ENCODE results near the gene ZNF223. TPM values are rescaled to one million over a fixed set of nuclear protein-coding genes. Genes with fewer than 3 reads are reported as not detected.

Gene ZNF223
- 1.7 to 3.4 TPM (median 2.8 TPM) in 5 replicates for total RNA-seq (2022; extraction: Qiagen RNA extraction; ENCODE audit: low read depth)

DNA sequence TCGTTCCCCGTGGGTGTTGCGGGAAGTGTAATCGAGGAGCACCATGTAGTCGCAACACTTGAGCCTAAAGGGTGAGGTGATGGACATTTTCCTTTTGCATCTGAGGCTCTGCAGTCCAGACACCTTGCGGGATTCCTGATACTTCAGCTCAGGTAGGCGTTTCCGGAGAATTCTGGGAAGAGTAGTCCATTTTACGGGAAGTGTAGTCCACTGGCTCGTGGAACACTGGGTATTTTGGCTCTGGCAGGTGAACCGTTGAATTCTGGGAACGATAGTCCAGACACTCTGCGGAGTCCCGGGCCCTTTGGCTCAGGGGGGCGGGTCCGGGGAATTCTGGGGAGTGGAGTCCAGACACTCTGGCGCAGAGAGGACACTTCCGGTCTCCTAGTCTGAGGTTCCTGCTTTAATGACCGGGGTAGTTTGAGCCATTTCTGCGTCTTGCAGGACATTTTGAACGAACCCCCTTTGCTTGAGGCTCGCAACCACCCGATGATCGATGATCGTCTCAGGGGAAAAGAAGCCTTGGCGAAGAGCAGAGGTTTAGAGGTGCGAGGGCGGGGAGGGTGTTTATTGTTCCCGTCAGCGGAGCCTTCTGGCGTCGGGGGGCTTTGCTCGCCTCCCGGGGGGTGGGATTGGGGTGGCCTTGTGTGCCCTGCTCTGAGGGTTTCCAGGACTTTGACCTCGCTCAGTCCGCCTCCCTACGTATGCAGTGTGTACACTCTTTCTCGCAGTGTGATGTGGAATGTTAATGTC is at the start of gene ZNF223:
TSS of gene ZNF223 (plus strand) at position 387 of the 753 bp plus-strand sequence. CDS start 3,141 bp downstream, outside the sequence.

DNA sequence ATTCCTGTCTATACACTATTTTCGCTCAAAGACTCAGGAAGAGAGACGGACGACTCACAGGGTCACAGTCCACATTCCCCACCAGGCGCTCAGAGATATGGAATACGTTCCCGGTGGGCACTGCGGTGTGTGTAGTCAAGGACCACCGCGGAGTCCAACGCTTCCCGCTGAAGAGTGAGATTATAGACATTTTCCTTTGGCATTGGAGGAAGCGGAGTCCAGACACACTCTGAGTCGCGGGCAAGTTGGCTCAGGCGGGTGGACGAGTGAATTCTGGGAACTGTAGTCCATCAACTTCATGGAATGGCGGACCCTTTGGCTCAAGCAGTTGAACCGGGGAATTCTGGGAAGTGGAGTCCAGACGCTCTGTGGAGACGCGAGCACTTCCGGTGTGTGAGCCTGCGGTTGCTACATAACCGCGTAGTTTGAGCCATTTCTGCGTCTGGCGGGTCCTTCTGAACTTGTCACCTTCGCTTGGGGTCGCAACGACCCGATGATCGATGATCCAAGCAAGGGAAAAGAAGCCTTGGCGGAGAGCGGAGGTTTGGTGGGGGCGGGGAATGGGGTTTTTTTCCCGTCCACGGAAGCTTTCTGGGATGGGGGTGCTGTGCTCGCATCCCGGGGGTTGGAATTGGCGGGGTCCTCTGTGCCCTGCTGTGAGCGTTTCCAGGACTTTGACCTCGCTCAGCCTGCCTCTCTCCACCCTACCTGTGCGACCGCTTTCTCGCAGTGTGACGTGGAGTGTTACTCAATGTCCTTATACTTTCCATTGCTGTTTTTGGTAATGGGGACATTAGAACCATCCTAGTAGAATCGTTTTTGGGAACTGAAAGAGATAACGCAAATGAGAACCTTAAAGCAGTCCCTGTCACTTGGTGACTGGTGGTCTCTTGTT is 49.0 kb upstream of the ZNF223 start, which contains the start of gene ZNF230:
TSS of gene ZNF230 (plus strand) at position 392 of the 895 bp plus-strand sequence. CDS start 4,122 bp downstream, outside the sequence.

DNA sequence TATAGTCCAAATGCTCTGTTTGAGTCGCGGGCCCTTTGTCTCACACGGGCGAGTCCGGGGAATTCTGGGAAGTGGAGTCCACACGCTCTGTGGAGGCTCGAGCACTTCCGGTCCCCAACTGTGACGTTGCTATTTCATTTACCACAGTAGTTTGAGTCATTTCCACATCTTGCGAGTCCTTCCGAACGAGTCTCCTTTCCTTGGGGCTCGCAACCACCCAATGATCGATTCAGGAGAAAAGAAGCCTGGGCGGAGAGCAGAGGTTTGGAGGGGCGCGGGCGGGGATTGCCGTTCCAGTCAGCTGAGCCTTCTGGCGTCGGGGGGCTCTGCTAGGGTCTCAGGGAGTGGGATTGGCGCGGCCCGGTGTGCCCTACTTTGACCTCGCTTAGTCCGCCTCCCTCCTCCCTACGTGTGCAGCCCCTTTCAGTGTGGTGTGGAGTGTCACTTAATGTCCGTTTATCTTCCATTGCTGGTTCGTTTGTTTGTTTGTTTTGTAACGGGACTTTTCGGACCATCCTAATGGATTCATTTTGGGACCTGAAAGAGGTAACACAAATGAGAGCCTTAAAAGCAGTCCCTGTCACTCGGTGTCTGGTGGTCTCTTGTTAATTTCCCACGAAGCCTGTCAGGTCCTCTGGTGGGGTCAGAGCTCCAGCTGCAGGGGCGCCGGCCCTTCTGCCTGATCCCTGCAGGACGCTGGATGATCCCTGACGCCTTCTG is 26.5 kb upstream of the ZNF223 start, which contains the start of gene ZNF222:
TSS of gene ZNF222 (plus strand) at position 163 of the 720 bp plus-strand sequence. CDS start at position 221, 58 bp downstream.

DNA sequence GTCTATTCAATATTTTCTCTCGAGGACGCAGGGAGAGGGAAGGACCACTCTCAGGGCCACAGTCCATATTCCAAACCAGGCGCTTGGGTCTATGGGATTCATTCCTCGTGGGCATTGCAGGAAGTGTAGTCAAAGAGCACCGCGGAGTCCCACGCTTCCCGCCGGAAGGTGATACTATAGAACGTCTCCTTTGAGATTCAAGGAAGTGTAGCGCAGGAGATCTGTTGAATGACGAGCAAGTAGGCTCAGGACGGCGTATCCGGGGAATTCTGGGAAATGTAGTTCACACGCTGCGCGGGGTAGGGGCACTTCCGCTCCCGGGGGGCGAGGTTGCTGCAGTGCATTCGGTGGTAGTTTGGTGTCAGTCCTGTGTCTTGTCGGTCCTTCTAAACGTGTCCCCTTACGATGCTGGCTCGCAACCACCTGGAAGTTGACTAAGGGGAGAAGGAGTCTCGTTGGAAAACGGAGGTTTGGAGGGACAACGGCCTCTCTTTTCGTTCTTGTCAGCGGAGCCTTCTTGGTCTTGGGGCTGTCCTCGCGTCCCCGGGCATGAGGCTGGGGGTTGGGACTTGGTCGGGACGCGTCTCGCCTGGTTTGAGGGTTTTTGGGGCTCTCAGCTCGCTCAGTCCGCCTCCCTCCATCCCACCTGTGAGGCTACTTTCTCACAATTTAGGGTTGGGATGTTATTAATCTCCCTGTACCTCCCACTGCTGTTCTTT is 20.1 kb downstream of the ZNF223 start, which contains the start of gene ZNF284:
TSS of gene ZNF284 (plus strand) at position 336 of the 719 bp plus-strand sequence. CDS start 4,231 bp downstream, outside the sequence.

DNA sequence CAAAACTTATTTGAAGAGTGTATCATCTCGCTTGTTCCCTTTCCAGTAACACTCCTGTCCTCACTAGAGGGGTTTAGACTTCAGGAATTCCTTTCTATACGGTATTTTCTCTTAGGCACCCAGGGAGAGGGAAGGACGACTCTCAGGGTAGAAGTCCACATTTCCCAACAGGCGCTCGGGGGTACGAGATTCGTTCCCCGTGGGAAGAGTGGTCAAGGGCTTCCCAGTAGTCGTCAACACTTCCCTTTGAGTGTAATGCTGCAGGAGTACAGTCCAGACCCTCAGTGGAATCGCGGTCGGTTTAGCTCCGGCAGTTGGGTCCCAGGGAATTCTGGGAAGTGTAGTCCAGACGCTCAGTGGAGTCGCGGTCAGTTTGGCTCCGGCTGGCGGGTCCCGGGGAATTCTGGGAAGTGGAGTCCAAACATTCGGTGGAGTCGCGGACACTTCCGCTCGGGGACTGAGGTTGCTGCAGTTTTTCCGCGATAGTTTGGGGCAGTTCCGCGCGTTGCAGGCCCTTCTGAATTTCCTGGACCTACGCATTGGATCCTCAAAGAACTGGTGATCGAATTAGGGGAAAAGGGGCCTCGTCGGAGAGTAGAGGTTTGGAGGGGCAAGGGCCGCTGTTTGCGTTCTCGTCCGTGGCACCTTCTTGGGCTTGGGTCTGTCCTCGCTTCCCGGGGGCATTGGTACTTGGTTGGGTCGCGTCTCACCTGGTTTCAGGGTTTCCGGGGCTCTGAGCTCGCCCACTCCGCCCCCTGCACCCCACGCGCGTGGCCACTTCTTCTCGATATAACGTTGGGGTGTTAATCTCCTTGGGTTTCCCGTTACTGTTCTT is 42.3 kb downstream of the ZNF223 start, which contains the start of gene ZNF224:
TSS of gene ZNF224 (plus strand) at position 431 of the 835 bp plus-strand sequence. CDS start 3,513 bp downstream, outside the sequence.

DNA sequence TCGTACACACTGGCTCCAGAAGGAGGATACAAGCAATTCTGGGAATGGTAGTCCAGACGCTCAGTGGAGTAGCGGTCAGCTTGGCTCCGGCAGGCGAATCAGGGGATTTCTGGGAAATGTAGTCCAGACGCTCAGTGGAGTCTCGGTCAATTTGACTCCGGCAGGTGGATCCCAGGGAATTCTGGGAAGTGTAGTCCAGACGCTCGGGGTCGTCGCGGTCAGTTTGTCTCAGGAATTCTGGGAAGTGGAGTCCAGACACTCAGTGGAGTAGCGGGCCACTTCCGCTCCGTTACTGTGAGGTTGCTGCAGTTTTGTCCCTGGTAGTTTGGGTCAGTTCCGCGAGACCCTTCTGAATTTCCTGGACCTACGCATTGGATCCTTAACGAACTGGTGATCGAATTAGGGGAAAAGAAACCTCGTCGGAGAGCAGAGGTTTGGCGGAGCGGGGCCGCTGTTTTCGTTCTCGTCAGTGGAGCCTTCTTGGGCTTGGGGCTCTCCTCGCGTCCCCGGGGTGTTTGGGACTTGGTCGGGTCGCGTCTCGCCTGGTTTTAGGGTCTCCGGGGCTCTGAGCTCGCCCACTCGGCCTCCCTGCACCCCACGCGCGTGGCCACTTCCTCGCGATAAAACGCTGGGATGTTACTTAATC is 61.4 kb downstream of the ZNF223 start, which contains the start of gene ZNF225:
TSS of gene ZNF225 (plus strand) at position 262 of the 646 bp plus-strand sequence. CDS start 2,429 bp downstream, outside the sequence.

Other genes with a start within 250 kb of the ZNF223 start
- 0.09 to 0.50 TPM (median 0.38 TPM) in 5 replicates for gene LYPD5, start 249.6 kb upstream of the ZNF223 start, total RNA-seq (2022; extraction: Qiagen RNA extraction; ENCODE audit: low read depth)
- 3.9 to 5.1 TPM (median 5.0 TPM) in 5 replicates for gene ZNF283, start 224.7 kb upstream of the ZNF223 start, total RNA-seq (2022; extraction: Qiagen RNA extraction; ENCODE audit: low read depth)
- gene ZNF404, start 168.1 kb upstream of the ZNF223 start, total RNA-seq (2022; extraction: Qiagen RNA extraction; ENCODE audit: low read depth) = 0.14 to 0.50 TPM (median 0.21 TPM) in 5 replicates
- 9.1 to 12.6 TPM (median 10.9 TPM) in 5 replicates for gene ZNF45, start 116.8 kb upstream of the ZNF223 start, total RNA-seq (2022; extraction: Qiagen RNA extraction; ENCODE audit: low read depth)
- gene ZNF221, start 100.8 kb upstream of the ZNF223 start, total RNA-seq (2022; extraction: Qiagen RNA extraction; ENCODE audit: low read depth) = 0.31 to 1.1 TPM (median 0.65 TPM) in 5 replicates
- 2.7 to 3.4 TPM (median 3.1 TPM) in 5 replicates for gene ZNF155, start 67.8 kb upstream of the ZNF223 start, total RNA-seq (2022; extraction: Qiagen RNA extraction; ENCODE audit: low read depth)
- gene ZNF230, start 49.1 kb upstream of the ZNF223 start, total RNA-seq (2022; extraction: Qiagen RNA extraction; ENCODE audit: low read depth) = 2.2 to 3.2 TPM (median 2.8 TPM) in 5 replicates
- 3.0 to 4.6 TPM (median 4.2 TPM) in 5 replicates for gene ZNF222, start 26.7 kb upstream of the ZNF223 start, total RNA-seq (2022; extraction: Qiagen RNA extraction; ENCODE audit: low read depth)
- 0.36 to 0.57 TPM (median 0.40 TPM) in 5 replicates for gene ZNF284, start 20.1 kb downstream of the ZNF223 start, total RNA-seq (2022; extraction: Qiagen RNA extraction; ENCODE audit: low read depth)
- 9.0 to 11.9 TPM (median 10.6 TPM) in 5 replicates for gene ZNF224, start 42.3 kb downstream of the ZNF223 start, total RNA-seq (2022; extraction: Qiagen RNA extraction; ENCODE audit: low read depth)
- gene ZNF225, start 61.4 kb downstream of the ZNF223 start, total RNA-seq (2022; extraction: Qiagen RNA extraction; ENCODE audit: low read depth) = 2.6 to 5.2 TPM (median 2.9 TPM) in 5 replicates
- gene ZNF234, start 89.5 kb downstream of the ZNF223 start, total RNA-seq (2022; extraction: Qiagen RNA extraction; ENCODE audit: low read depth) = 1.6 to 3.0 TPM (median 2.6 TPM) in 5 replicates
- 18.9 to 29.1 TPM (median 22.7 TPM) in 5 replicates for gene ZNF226, start 113.1 kb downstream of the ZNF223 start, total RNA-seq (2022; extraction: Qiagen RNA extraction; ENCODE audit: low read depth)
- gene ZNF227, start 160.5 kb downstream of the ZNF223 start, total RNA-seq (2022; extraction: Qiagen RNA extraction; ENCODE audit: low read depth) = 9.3 to 15.1 TPM (median 10.5 TPM) in 5 replicates
- gene ZNF233, start 207.8 kb downstream of the ZNF223 start, total RNA-seq (2022; extraction: Qiagen RNA extraction; ENCODE audit: low read depth) = 0.31 to 1.2 TPM (median 0.95 TPM) in 5 replicates